IMR-90 (cell line): ENCODE results near the gene VGLL1. TPM values are rescaled to one million over a fixed set of nuclear protein-coding genes. Genes with fewer than 3 reads are reported as not detected.
A peak's percentile ranks its signal among the peaks of the same experiment; 100 is the strongest.

Source experiments
- ATAC-seq: fragments of 200-7000 bp; cut with Tn5 transposase; 2 replicates; pipeline ENCODE4 v1.9.1; 2020; ENCODE audit warnings: low read depth, mild to moderate bottlenecking, moderate library complexity
- BruUV-seq: library from RNA; stranded (reverse); fragments of 400-500 nt; replicated peaks from 2 replicates; lab custom pipeline; 2021; lab: Mats Ljungman, UMichigan
- CTCF ChIA-PET: fragments of 300-600 bp; formaldehyde crosslinking; extraction: SDS; loops from one replicate; lab custom pipeline; 2021; ENCODE audit warnings: antibody characterized with exemption; lab: Yijun Ruan, JAX
- POLR2A ChIA-PET: fragments of 300-600 bp; sonication (Branson Sonifier 250); formaldehyde crosslinking; loops from one replicate; lab custom pipeline; 2022; ENCODE audit warnings: antibody characterized with exemption; ENCODE audit not compliant: unreplicated experiment; lab: Charles Lee
- DNase-seq: peaks from one replicate; pipeline ENCODE4 v3.0.0; 2013
- H2AFZ ChIP-seq: replicated peaks from 2 replicates; pipeline ENCODE3; 2013; ENCODE audit warnings: low read length, mild to moderate bottlenecking; ENCODE audit not compliant: poor library complexity
- H2AK5ac ChIP-seq: 2 replicates; pipeline ENCODE4 v1.6.1; 2013; ENCODE audit warnings: low read depth, low read length, inconsistent platforms
- H2AK9ac ChIP-seq: replicated peaks from 2 replicates; pipeline ENCODE3; 2013; ENCODE audit warnings: mild to moderate bottlenecking, low read depth, low read length, moderate library complexity; ENCODE audit not compliant: poor library complexity
- H2BK120ac ChIP-seq: 2 replicates; pipeline ENCODE4 v1.6.1; 2013; ENCODE audit warnings: low read depth, low read length, inconsistent platforms
- H2BK15ac ChIP-seq: 3 replicates; pipeline ENCODE4 v1.6.1; 2013; ENCODE audit warnings: low read depth, low read length, inconsistent platforms
- H2BK20ac ChIP-seq: 2 replicates; pipeline ENCODE4 v1.6.1; 2013; ENCODE audit warnings: low read depth, mild to moderate bottlenecking, inconsistent platforms, low read length, moderate library complexity
- H2BK5ac ChIP-seq: 2 replicates; pipeline ENCODE4 v1.6.1; 2013; ENCODE audit warnings: mild to moderate bottlenecking, low read depth, low read length, inconsistent platforms; ENCODE audit not compliant: poor library complexity, severe bottlenecking
- H3K14ac ChIP-seq: replicated peaks from 2 replicates; pipeline ENCODE4 v1.6.1; 2013; ENCODE audit warnings: low read depth, low read length, inconsistent platforms
- H3K18ac ChIP-seq: 2 replicates; pipeline ENCODE4 v1.6.1; 2013; ENCODE audit warnings: low read depth, low read length, control low read depth
- H3K23ac ChIP-seq: 2 replicates; pipeline ENCODE4 v1.6.1; 2013; ENCODE audit warnings: low read depth, low read length, inconsistent platforms
- H3K27ac ChIP-seq: 2 replicates; pipeline ENCODE4 v1.5.1; 2013; ENCODE audit warnings: mild to moderate bottlenecking, control low read depth, low read length; ENCODE audit not compliant: insufficient read depth
- H3K27me3 ChIP-seq: 2 replicates; pipeline ENCODE4 v1.6.1; 2013; ENCODE audit warnings: low read length; ENCODE audit not compliant: control insufficient read depth, insufficient read depth
- H3K36me3 ChIP-seq: 2 replicates; pipeline ENCODE4 v1.6.1; 2013; ENCODE audit warnings: low read length, mixed read lengths; ENCODE audit not compliant: control insufficient read depth, insufficient read depth
- H3K4ac ChIP-seq: 2 replicates; pipeline ENCODE4 v1.6.1; 2013; ENCODE audit warnings: low read depth, low read length, inconsistent platforms
- H3K4me1 ChIP-seq: 2 replicates; pipeline ENCODE4 v1.6.1; 2013; ENCODE audit warnings: low read length, mixed read lengths; ENCODE audit not compliant: control insufficient read depth, insufficient read depth
- H3K4me2 ChIP-seq: 2 replicates; pipeline ENCODE4 v1.6.1; 2013; ENCODE audit warnings: low read depth, mild to moderate bottlenecking, control low read depth, low read length, moderate library complexity
- H3K4me3 ChIP-seq: 2 replicates; pipeline ENCODE4 v1.5.1; 2013; ENCODE audit warnings: low read depth, mild to moderate bottlenecking, control low read depth, low read length, moderate library complexity; ENCODE audit not compliant: insufficient read depth
- H3K56ac ChIP-seq: 2 replicates; pipeline ENCODE4 v1.6.1; 2013; ENCODE audit warnings: low read length, inconsistent platforms; ENCODE audit not compliant: insufficient read depth; ENCODE audit errors: extremely low read depth
- H3K79me1 ChIP-seq, 2 experiments: 2 replicates each; pipeline ENCODE4 v1.6.1; 2013; ENCODE audit warnings: low read length in 2 of 2, inconsistent platforms in 1 of 2, low read depth in 1 of 2
- H3K9ac ChIP-seq: 2 replicates; pipeline ENCODE4 v1.6.1; 2013; ENCODE audit warnings: low read depth, low read length, control low read depth
- H3K9me1 ChIP-seq: 2 replicates; pipeline ENCODE4 v1.6.1; 2013; ENCODE audit warnings: low read length, inconsistent platforms; ENCODE audit not compliant: insufficient read depth
- H3K9me3 ChIP-seq: 2 replicates; pipeline ENCODE4 v1.6.1; 2013; ENCODE audit warnings: low read length; ENCODE audit not compliant: control insufficient read depth, insufficient read depth
- H4K20me1 ChIP-seq: 2 replicates; pipeline ENCODE4 v1.6.1; 2013; ENCODE audit warnings: low read length, inconsistent platforms; ENCODE audit not compliant: insufficient read depth
- H4K5ac ChIP-seq: 2 replicates; pipeline ENCODE4 v1.6.1; 2013; ENCODE audit warnings: mild to moderate bottlenecking, low read depth, low read length, control low read depth
- H4K8ac ChIP-seq, 2 experiments: 2 replicates each; pipeline ENCODE4 v1.6.1; 2013; ENCODE audit warnings: low read depth in 2 of 2, low read length in 2 of 2, control low read depth in 1 of 2, inconsistent platforms in 1 of 2
- H4K91ac ChIP-seq: 2 replicates; pipeline ENCODE4 v1.6.1; 2013; ENCODE audit warnings: low read depth, low read length, inconsistent platforms; ENCODE audit not compliant: insufficient read depth
- CEBPB ChIP-seq: IDR thresholded peaks from 2 replicates; pipeline ENCODE4 v1.6.1; 2012; ENCODE audit warnings: low read depth, low read length, improper control_type of control experiment
- CHD1 ChIP-seq: IDR thresholded peaks from 2 replicates; pipeline ENCODE4 v1.6.1; 2012; ENCODE audit warnings: low read depth, low read length, improper control_type of control experiment
- MAFK ChIP-seq: IDR thresholded peaks from 2 replicates; pipeline ENCODE4 v1.6.1; 2012; ENCODE audit warnings: low read depth, low read length, improper control_type of control experiment
- WGBS, 2 experiments: methylation state at CpG; one replicate each; pipeline versions ENCODE4 v1.1.5 to v1.1.7; 2013; ENCODE audit warnings: missing lambda C conversion rate in 2 of 2; ENCODE audit not compliant: insufficient read length in 1 of 2; ENCODE audit errors: extremely low coverage in 2 of 2; 5-methylcytosine and 5-hydroxymethylcytosine counted together
- dilution Hi-C: fragments of 300-500 bp; cut with HindIII; formaldehyde crosslinking; loops from one replicate; pipeline ENCODE4 v1.14.3; 2018; ENCODE audit warnings: low sequenced_read_pairs; ENCODE audit not compliant: unreplicated experiment
- in situ Hi-C: fragments of 300-500 bp; cut with MboI; formaldehyde crosslinking; loops from 3 replicates; pipeline ENCODE4 v1.14.3; 2019; ENCODE audit warnings: low sequenced_read_pairs, inconsistent platforms, mixed read lengths
- intact Hi-C: fragments of 100-400 bp; cut with micrococcal nuclease; formaldehyde crosslinking; loops from 2 replicates; pipeline ENCODE4 v1.10.0; 2022
- polyA plus RNA-seq, 3 experiments: library from polyadenylated mRNA; depleted of rRNA; stranded (reverse); fragments of >200 nt; gene quantifications; 2 replicates each; pipeline ENCODE4 v1.2.3, GENCODE V29; 2012; ENCODE audit warnings: low replicate concordance in 1 of 3
- total RNA-seq: library from RNA; depleted of rRNA; stranded (reverse); fragments of >200 nt; gene quantifications from 2 replicates; pipeline ENCODE4 v1.2.3, GENCODE V29; 2012

Gene VGLL1
- total and polyA plus RNA-seq, 2 of the 4 experiments (the other 2 are of a cell fraction) = not detected

- POLR2A ChIA-PET = no interaction called here
Measured at GRCh38 chrX:136587532-136587931, 55.5 kb downstream of the VGLL1 start.

More at GRCh38 chrX:136587532-136587931, 55.5 kb downstream of the VGLL1 start:
- TF ChIP-seq CHD1 = no peak
- no peak for TF ChIP-seq MAFK
- peak; percentile 64 for TF ChIP-seq CEBPB
- Histone ChIP-seq H3K9me1 (no peaks in the 10 kb centered on the region; the same call in 1 of the 2 replicates), H3K4me1 (no peaks in the 10 kb centered on the region), H4K8ac (no peak overlapping the region), H2AK5ac (no peak overlapping the region), H3K36me3 (no peaks in the 10 kb centered on the region), H3K9ac (no peak overlapping the region), H2BK120ac (no peak overlapping the region), H3K4ac (no peak overlapping the region), H2AFZ (no peak overlapping the region), H2BK20ac (no peak overlapping the region), H3K27ac (no peak overlapping the region), H3K14ac (no peak overlapping the region), H3K23ac (no peak overlapping the region), H3K9me3 (no peaks in the 10 kb centered on the region), H4K5ac (no peak overlapping the region), H4K91ac (no peak overlapping the region), H3K4me3 (no peak overlapping the region), H3K4me2 (no peak overlapping the region), H2BK15ac (no peak overlapping the region), H3K27me3 (peaks cover 1% of the 10 kb centered on the region), H3K56ac (no peak overlapping the region), H3K18ac (no peak overlapping the region), H2BK5ac (no peak overlapping the region), H3K79me1 (no peaks in the 10 kb centered on the region), H2AK9ac (no peak overlapping the region), H4K20me1 (no peaks in the 10 kb centered on the region)
- DNase-seq = no peak
- in situ Hi-C loops (no loop called here), dilution Hi-C loops (no loop called here), intact Hi-C loops (no loop called here)
- CTCF ChIA-PET = no interaction called here
- ATAC-seq = no peak
- no TSS peak for BruUV-seq
- no CpG with 5 or more reads among the region's 3 CpGs for WGBS, 2 experiments
